ENCODE measurements around the gene APBA1.

The APBA1 gene

GRCh38 chr9:69454321-69454720 lies 217.8 kb downstream of the APBA1 start:
- intact Hi-C loops (cut with DNase I; ENCODE audit: low total_unique reads): no loop called here
- Histone ChIP-seq H3K4me3 (no peak overlapping the region), H3K4me1 (no peaks in the 10 kb centered on the region), H3K9me3 (no peaks in the 10 kb centered on the region), H3K27ac (no peak overlapping the region), H3K36me3 (peaks cover 17 to 59% (median 41%) of the 10 kb centered on the region in 3 donors), H3K27me3 (no peaks in the 10 kb centered on the region)
- TF ChIP-seq CTCF (IDR thresholded peaks at IDR 0.05): no peak
- DNase-seq: no peak

DNA sequence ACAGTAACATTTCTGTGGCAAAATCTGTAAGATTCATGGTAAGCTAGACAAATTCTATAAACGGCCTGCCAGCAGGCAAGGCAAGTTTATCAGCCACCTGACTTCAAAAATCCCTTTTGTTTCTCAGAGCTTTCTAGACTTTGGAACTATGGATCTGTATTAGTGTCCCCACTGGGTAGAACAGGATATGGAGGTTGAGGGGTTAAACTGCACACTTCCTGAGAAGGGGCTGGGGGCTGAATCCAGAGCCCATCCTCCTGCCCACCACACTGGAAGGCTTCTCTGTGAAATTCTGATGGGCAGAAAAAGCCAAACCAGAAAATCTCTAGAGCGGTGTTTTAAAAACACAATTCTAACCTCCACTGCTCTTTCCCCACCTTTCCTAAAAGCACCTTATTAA lies 218.4 kb downstream of the APBA1 start:
- H3K9me3 ChIP-seq: no peaks in the 10 kb centered on the region
- no peaks in the 10 kb centered on the region for H3K4me1 ChIP-seq
- H3K27ac ChIP-seq: no peak overlapping the region
- H3K27me3 ChIP-seq: no peaks in the 10 kb centered on the region
- DNase-seq: no peak
- H3K4me3 ChIP-seq: no peak overlapping the region
- intact Hi-C loops (cut with DNase I; ENCODE audit: low total_unique reads): no loop called here
- H3K36me3 ChIP-seq: peaks cover 14 to 64% (median 47%) of the 10 kb centered on the region in 3 donors
- TF ChIP-seq CTCF (IDR thresholded peaks at IDR 0.05): no peak

DNA sequence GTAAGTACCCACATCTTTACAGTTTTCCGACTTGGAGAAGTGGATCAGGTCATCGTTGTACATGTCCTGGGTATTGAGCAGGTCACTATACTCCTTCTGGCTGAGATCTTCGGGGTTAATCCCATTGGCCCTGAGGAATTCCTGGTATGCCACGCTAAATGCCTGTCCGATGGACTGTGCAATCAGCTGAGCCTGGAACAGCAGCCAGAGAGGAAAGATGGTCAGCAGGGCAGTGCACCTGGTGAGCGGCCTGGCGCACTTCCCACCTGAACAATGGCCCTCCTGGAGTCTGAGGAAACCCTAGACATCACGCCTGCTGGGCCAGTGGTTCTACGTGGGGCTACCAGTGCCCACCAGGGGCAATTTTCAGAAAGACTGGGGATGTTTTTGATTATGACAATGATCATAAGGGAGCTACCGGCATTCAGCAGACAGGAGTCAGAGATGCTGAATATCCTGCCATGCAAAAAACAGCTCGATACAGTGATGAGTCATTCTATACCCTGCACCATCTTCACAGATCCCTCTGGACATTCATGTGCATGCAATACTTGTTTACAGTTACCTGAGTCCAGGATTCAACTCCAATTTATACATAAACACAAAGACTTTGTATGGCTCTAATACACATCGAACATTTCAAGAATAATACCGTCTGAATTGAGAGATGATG lies 219.9 kb downstream of the APBA1 start:
- H3K27me3 ChIP-seq: no peaks in the 10 kb centered on the region
- no peaks in the 10 kb centered on the region for H3K4me1 ChIP-seq
- H3K9me3 ChIP-seq: no peaks in the 10 kb centered on the region
- no peak overlapping the region for H3K27ac ChIP-seq
- H3K4me3 ChIP-seq: no peak overlapping the region
- H3K36me3 ChIP-seq: peaks cover 14 to 68% (median 58%) of the 10 kb centered on the region in 3 donors
- intact Hi-C loops (cut with DNase I; ENCODE audit: low total_unique reads): no loop called here
- TF ChIP-seq CTCF (IDR thresholded peaks at IDR 0.05): no peak
- no peak for DNase-seq

- no peaks in the 10 kb centered on the region for H3K27me3 ChIP-seq
- DNase-seq: no peak
- H3K27ac ChIP-seq: no peak overlapping the region
- H3K4me3 ChIP-seq: no peak overlapping the region
- intact Hi-C loops (cut with DNase I; ENCODE audit: low total_unique reads): no loop called here
- H3K4me1 ChIP-seq: no peaks in the 10 kb centered on the region
- no peak for TF ChIP-seq CTCF (IDR thresholded peaks at IDR 0.05)
- H3K36me3 ChIP-seq: peaks cover 0 to 41% (median 38%) of the 10 kb centered on the region in 3 donors
- no peaks in the 10 kb centered on the region for H3K9me3 ChIP-seq
Measured at GRCh38 chr9:69446496-69446895, 225.7 kb downstream of the APBA1 start.

DNA sequence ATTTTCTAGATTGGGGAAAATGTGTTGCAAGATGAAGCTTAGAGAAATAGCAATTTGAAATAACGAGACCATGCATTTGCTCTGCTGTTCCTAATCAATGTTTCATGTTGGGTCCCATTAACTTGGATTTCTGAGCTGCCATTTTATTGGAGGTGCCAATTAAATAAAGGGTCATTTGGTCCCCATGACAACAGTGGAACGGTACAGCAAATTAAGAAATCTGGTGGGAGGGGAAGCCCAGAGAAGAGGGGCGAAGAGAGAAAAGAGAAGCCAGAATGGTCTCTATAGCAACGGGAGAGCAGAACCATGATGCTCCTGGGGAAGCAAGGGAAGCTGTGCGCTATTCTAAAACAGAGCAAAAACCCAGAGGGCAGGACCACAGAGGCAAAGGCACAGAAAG lies 226.9 kb downstream of the APBA1 start:
- Histone ChIP-seq H3K4me1 (no peaks in the 10 kb centered on the region), H3K36me3 (peaks cover 0 to 45% (median 43%) of the 10 kb centered on the region in 3 donors), H3K27me3 (no peaks in the 10 kb centered on the region), H3K9me3 (no peaks in the 10 kb centered on the region), H3K27ac (no peak overlapping the region), H3K4me3 (no peak overlapping the region)
- TF ChIP-seq CTCF (IDR thresholded peaks at IDR 0.05): no peak
- DNase-seq: no peak
- intact Hi-C loops (cut with DNase I; ENCODE audit: low total_unique reads): no loop called here

DNA sequence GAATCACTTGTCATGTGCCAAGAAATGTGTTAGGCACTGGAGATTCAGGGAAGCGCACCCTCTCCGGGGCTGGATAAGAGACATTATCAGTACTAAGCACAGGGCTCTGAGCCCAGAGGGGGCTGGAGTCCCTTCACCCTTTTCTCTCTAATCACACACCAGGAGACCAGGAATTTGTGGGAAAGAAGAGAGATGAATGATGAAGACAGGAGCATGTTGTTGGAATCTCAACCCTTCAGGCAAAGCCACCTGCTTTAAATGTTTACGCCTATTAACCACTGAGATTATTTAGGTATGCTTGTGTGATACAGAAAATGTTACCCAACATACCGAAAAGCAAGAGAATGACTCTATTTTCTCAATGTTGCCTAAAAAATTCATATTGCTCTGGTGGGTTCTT lies 227.4 kb downstream of the APBA1 start:
- no peaks in the 10 kb centered on the region for H3K27me3 ChIP-seq
- TF ChIP-seq CTCF (IDR thresholded peaks at IDR 0.05): no peak
- no peak overlapping the region for H3K27ac ChIP-seq
- H3K36me3 ChIP-seq: peaks cover 0 to 49% (median 46%) of the 10 kb centered on the region in 3 donors
- DNase-seq: no peak
- intact Hi-C loops (cut with DNase I; ENCODE audit: low total_unique reads): no loop called here
- no peak overlapping the region for H3K4me3 ChIP-seq
- H3K4me1 ChIP-seq: no peaks in the 10 kb centered on the region
- H3K9me3 ChIP-seq: no peaks in the 10 kb centered on the region

Data from tibial artery (tissue), 4 donors.